Thyroid gland (tissue), 4 donors: Measurements from ENCODE around the gene SATB2. TPM values are rescaled to one million over a fixed set of nuclear protein-coding genes. Genes with fewer than 3 reads are reported as not detected.

Experiments
- DNase-seq, 2 donors: peaks; one replicate each; pipeline ENCODE4 v3.0.0-alpha.2; 2019
- H3K27ac ChIP-seq, 3 donors: fragments of 200-600 bp; sonication (generic); 1 replicate in 2 of 3; 2 replicates in 1 of 3; pipeline ENCODE4 v1.5.1; 2016 to 2019; ENCODE audit warnings: mild to moderate bottlenecking in 1 of 3, moderate library complexity in 1 of 3
- H3K27me3 ChIP-seq: fragments of 200-600 bp; sonication (generic); one replicate; pipeline ENCODE4 v1.5.1; 2019
- H3K36me3 ChIP-seq, 2 donors: fragments of 200-600 bp; sonication (generic); one replicate each; pipeline ENCODE4 v1.5.1; 2016 to 2019
- H3K4me1 ChIP-seq, 2 donors: fragments of 200-600 bp; sonication (generic); one replicate each; pipeline ENCODE4 v1.5.1; 2017 to 2019
- H3K4me3 ChIP-seq, 3 donors: fragments of 200-600 bp; sonication (generic); replicated peaks in 1 of 3; 1 replicate in 2 of 3; 2 replicates in 1 of 3; pipeline ENCODE4 v1.5.1; 2016; ENCODE audit warnings: mild to moderate bottlenecking in 1 of 3
- H3K9me3 ChIP-seq: fragments of 200-600 bp; sonication (generic); one replicate; pipeline ENCODE4 v1.5.1; 2017
- POLR2A ChIP-seq, 2 donors: fragments of 450-650 bp; IDR thresholded peaks; one replicate each; pipeline ENCODE4 v1.6.1; 2017; ENCODE audit warnings: antibody characterized with exemption in 2 of 2, mild to moderate bottlenecking in 2 of 2, moderate library complexity in 1 of 2
- WGBS, 2 donors: methylation state at CpG; one replicate each; pipeline ENCODE4 v1.1.5; 2017; 5-methylcytosine and 5-hydroxymethylcytosine counted together
- intact Hi-C: fragments of 100-400 bp; cut with DNase I; formaldehyde crosslinking; loops from one replicate; pipeline ENCODE4 v1.15.1; 2023
- total RNA-seq, 4 donors: library from RNA; depleted of rRNA; stranded (reverse); fragments of >200 nt; gene quantifications; one replicate each; pipeline ENCODE4 v1.2.3, GENCODE V29; 2016
- TF ChIP-seq, protein P1 (sequence below), 6 experiments: fragments of 200-600 bp in 3 of 6; fragments of 450-650 bp in 3 of 6; sonication (generic) in 3 of 6; IDR thresholded peaks; one replicate each; pipeline ENCODE4 v1.5.1; 2016 to 2019; ENCODE audit warnings: antibody characterized with exemption in 6 of 6, mild to moderate bottlenecking in 2 of 6, inconsistent platforms in 1 of 6, moderate library complexity in 1 of 6

SATB2 gene
- total RNA-seq, 4 donors from 2014 or later, result 1.9 to 2.9 (median 1.9) TPM

DNA sequence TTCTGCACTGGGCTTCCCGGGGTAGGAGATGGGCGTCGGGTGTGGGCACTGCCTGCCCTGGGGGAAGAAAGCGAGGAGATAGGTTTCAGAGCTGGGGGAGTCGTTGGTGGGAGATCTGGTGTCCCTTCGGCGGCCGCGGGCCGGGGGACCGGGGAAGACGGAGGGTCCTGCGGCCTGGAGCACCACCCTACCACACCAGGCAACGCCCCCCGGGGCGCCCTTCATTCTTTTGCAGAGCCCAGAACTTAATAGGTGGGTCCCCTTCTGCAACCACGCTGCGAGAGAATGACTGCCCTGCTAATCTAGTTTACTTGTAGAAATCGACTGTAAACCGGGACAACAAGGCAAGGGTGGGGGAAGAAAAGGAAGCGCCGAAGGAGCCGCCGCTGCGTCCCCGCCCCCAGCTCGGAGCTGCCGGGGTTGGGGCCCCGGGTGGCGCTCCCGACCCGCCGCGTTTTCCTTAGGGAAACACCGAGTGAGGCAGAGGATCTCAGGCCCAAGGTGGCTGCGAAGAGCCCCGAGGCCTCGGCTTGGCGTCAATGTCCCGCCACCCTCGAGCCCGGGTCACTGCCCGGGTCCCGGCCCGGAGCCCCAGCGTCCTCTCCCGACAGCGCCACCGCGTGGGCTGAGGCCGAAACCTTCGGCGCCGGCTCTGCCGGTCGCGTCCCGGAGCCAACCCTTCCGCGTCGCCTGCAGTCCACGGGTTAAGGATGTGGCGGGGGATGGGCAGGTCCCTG is 5.4 kb upstream of the SATB2 start:
- TF ChIP-seq, protein P1, sequence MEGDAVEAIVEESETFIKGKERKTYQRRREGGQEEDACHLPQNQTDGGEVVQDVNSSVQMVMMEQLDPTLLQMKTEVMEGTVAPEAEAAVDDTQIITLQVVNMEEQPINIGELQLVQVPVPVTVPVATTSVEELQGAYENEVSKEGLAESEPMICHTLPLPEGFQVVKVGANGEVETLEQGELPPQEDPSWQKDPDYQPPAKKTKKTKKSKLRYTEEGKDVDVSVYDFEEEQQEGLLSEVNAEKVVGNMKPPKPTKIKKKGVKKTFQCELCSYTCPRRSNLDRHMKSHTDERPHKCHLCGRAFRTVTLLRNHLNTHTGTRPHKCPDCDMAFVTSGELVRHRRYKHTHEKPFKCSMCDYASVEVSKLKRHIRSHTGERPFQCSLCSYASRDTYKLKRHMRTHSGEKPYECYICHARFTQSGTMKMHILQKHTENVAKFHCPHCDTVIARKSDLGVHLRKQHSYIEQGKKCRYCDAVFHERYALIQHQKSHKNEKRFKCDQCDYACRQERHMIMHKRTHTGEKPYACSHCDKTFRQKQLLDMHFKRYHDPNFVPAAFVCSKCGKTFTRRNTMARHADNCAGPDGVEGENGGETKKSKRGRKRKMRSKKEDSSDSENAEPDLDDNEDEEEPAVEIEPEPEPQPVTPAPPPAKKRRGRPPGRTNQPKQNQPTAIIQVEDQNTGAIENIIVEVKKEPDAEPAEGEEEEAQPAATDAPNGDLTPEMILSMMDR (IDR thresholded peaks at IDR 0.05), result peak; percentile 33 to 80 (median 46)
- no peak for TF ChIP-seq POLR2A (IDR thresholded peaks at IDR 0.05)
- H3K4me3 ChIP-seq, result peak overlapping the region in 1 of 3 donors; percentile 28
- H3K9me3 ChIP-seq, result no peaks in the 10 kb centered on the region
- H3K36me3 ChIP-seq, result no peaks in the 10 kb centered on the region
- DNase-seq, result peak; percentile 53 to 60
- intact Hi-C loops, result no loop called here
- peaks cover 13 to 33% of the 10 kb centered on the region in 2 donors for H3K4me1 ChIP-seq
- H3K27ac ChIP-seq, result no peak overlapping the region
- H3K27me3 ChIP-seq, result peaks cover 64% of the 10 kb centered on the region
- WGBS, 2 donors, result 3 to 6% methylated on average over 9 to 31 of the region's 63 CpGs

DNA sequence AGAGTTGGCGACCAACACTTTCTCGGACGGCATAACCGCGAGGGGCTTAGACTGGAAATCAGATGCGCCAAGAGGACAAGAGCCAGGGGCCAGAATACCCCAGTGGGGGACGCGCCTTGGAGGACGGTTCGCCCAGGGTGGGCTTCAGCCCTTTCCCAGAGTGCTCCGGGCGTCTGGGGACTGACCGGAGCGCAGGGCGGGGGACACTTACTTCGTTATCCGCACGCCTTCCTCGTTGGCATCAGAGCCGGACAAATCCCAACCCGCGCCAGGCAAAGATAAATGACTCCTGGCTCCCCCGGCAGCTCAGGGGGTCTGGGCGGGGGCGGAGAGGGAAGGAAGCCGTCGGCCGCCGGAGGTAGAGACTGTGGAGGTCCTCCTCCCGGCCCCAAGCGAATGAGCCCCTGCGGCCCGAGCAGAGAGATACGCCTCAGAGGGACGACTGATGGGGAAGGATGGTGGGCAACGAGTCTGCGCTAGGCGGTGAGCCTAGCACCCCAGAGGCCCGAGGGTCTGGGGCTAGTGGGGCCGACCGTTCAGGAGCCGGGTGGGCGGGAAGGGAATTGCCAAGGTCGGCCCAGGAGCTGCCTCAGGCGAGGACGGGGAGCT is 4.7 kb upstream of the SATB2 start:
- H3K9me3 ChIP-seq, result no peaks in the 10 kb centered on the region
- intact Hi-C loops, result no loop called here
- no peaks in the 10 kb centered on the region for H3K36me3 ChIP-seq
- peaks cover 18 to 39% of the 10 kb centered on the region in 2 donors for H3K4me1 ChIP-seq
- DNase-seq, result no peak
- peaks cover 61% of the 10 kb centered on the region for H3K27me3 ChIP-seq
- TF ChIP-seq POLR2A (IDR thresholded peaks at IDR 0.05), result no peak
- TF ChIP-seq, protein P1 (IDR thresholded peaks at IDR 0.05), result no peak
- 3 to 12% methylated on average over 18 to 27 of the region's 46 CpGs for WGBS, 2 donors
- H3K27ac ChIP-seq, result no peak overlapping the region
- no peak overlapping the region for H3K4me3 ChIP-seq

DNA sequence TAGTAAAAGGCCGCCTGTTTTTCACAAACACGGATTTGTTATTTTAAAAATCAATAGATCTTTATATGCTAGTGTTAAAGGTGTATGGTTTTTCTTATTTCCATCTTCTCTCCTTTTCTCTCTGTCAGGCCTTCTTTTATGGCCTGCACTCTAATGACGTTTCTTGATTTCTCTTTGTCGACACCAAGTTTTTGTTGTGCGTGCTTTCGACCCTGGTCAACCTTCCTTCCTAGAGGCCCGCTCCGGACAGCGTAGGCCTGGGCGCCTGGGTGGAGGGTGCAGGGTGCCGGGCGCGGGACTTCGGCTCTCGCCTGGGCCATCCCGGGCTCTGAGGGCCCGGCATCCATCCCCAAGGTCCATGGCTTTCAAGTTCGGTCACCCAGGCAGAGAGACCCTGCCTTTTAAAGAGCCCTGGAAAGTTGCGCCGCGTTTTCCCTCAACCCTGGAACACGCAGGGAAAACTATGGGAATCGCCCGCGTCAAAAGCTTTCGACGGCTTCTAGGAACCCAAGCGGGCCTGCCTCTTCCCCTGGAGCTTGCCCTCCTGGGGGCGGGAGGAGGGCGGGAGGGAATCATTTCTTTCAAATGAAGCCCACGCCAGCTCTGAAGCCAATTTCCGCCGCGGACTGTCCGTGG is 4.1 kb upstream of the SATB2 start:
- Histone ChIP-seq H3K27ac (no peak overlapping the region), H3K36me3 (no peaks in the 10 kb centered on the region), H3K9me3 (no peaks in the 10 kb centered on the region), H3K27me3 (peaks cover 59% of the 10 kb centered on the region), H3K4me1 (peaks cover 23 to 46% of the 10 kb centered on the region in 2 donors), H3K4me3 (no peak overlapping the region)
- 19 to 22% methylated on average over 30 to 34 of the region's 35 CpGs for WGBS, 2 donors
- intact Hi-C loops, result no loop called here
- no peak for TF ChIP-seq POLR2A (IDR thresholded peaks at IDR 0.05)
- TF ChIP-seq, protein P1 (IDR thresholded peaks at IDR 0.05), result no peak
- no peak for DNase-seq

DNA sequence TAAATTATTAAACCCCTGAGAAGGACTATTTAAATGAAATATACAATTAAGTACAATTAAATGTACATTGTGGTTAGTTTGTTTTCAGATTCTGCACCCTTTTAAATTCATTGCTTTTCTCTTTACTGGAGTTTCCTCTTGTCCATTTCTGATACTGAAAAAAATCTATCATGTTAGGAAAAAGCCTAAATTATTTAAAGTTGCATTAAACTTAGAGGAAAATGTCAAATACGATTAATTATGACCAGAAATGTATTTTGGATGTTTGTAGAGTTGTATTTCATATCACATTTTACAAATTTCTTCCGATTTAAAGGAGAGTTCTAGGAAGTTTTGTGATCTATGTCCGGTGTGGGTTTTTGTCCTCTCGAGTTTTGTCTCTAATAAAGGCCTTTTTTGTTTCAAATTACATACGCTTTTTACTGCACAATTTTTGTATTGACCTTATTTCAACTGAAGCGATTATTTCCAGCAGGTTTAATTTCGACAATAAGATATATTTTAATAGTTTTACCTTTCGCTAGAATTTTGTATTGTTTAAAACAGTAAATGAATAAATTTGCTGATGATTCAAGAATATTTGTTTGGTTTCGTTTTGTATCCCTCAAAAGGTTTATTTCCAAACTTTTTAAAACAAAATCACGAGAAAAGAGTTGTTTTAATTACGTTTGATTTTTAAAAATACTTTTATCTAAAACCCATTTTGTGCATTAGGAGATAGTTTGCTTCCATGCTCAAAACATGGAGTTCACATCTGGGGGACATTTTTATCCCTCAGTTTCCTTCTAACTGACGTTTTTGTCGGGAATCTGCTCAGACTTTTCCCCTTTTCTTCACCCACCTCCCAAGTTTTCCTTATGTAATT is 3.3 kb upstream of the SATB2 start:
- no peak for DNase-seq
- Histone ChIP-seq H3K27me3 (peaks cover 60% of the 10 kb centered on the region), H3K4me1 (peaks cover 27 to 52% of the 10 kb centered on the region in 2 donors), H3K9me3 (no peaks in the 10 kb centered on the region), H3K27ac (no peak overlapping the region), H3K36me3 (no peaks in the 10 kb centered on the region), H3K4me3 (no peak overlapping the region)
- TF ChIP-seq, protein P1 (IDR thresholded peaks at IDR 0.05), result no peak
- TF ChIP-seq POLR2A (IDR thresholded peaks at IDR 0.05), result no peak
- intact Hi-C loops, result no loop called here
- 22 to 25% methylated on average over 13 of the region's 13 CpGs for WGBS, 2 donors
